ENCODE data around the gene HDLBP.

Gene HDLBP

GRCh38 chr2:241315093-241315878 lies at the start of gene HDLBP:
Gene HDLBP (minus strand): TSS chr2:241315672. CDS start chr2:241266869, 48,803 bp downstream.
- DNase-seq (ENCODE audit: low read depth, low spot score), result peak; percentile 98

- no peak for DNase-seq (ENCODE audit: low read depth, low spot score)
These were observed 49.3 kb upstream of the HDLBP start for GRCh38 chr2:241364781-241365180.

GRCh38 chr2:241363426-241363825 lies 48.0 kb upstream of the HDLBP start:
- no peak for DNase-seq (ENCODE audit: low read depth, low spot score)

GRCh38 chr2:241359481-241360045 lies 44.1 kb upstream of the HDLBP start:
- DNase-seq (ENCODE audit: low read depth, low spot score), result no peak

GRCh38 chr2:241358470-241358869 lies 43.0 kb upstream of the HDLBP start:
- DNase-seq (ENCODE audit: low read depth, low spot score), result no peak

GRCh38 chr2:241357531-241357930 lies 42.1 kb upstream of the HDLBP start:
- DNase-seq (ENCODE audit: low read depth, low spot score), result no peak

GRCh38 chr2:241356871-241357260 lies 41.4 kb upstream of the HDLBP start:
- no peak for DNase-seq (ENCODE audit: low read depth, low spot score)

- peak; percentile 97 for DNase-seq (ENCODE audit: low read depth, low spot score)
These were observed 40.8 kb upstream of the HDLBP start, which contains the start of gene FARP2 for GRCh38 chr2:241355983-241356870. Gene FARP2 (plus strand): TSS chr2:241356285. CDS start chr2:241373108, 16,823 bp downstream.

- no peak for DNase-seq (ENCODE audit: low read depth, low spot score)
These were observed 39.5 kb upstream of the HDLBP start for GRCh38 chr2:241354668-241355658.

- DNase-seq (ENCODE audit: low read depth, low spot score), result no peak
These were observed 36.8 kb upstream of the HDLBP start for GRCh38 chr2:241352227-241352626.

- no peak for DNase-seq (ENCODE audit: low read depth, low spot score)
These were observed 36.2 kb upstream of the HDLBP start for GRCh38 chr2:241351640-241352031.

GRCh38 chr2:241350878-241351639 lies 35.6 kb upstream of the HDLBP start:
- no peak for DNase-seq (ENCODE audit: low read depth, low spot score)

- no peak for DNase-seq (ENCODE audit: low read depth, low spot score)
These were observed 35.0 kb upstream of the HDLBP start for GRCh38 chr2:241350530-241350877.

- DNase-seq (ENCODE audit: low read depth, low spot score), result no peak
These were observed 34.5 kb upstream of the HDLBP start for GRCh38 chr2:241349941-241350340.

- DNase-seq (ENCODE audit: low read depth, low spot score), result no peak
These were observed 29.6 kb upstream of the HDLBP start for GRCh38 chr2:241344925-241345651.

- no peak for DNase-seq (ENCODE audit: low read depth, low spot score)
These were observed 25.2 kb upstream of the HDLBP start for GRCh38 chr2:241340631-241341163.

GRCh38 chr2:241339839-241340630 lies 24.6 kb upstream of the HDLBP start:
- DNase-seq (ENCODE audit: low read depth, low spot score), result no peak

- DNase-seq (ENCODE audit: low read depth, low spot score), result no peak
These were observed 19.3 kb upstream of the HDLBP start for GRCh38 chr2:241334813-241335212.

- no peak for DNase-seq (ENCODE audit: low read depth, low spot score)
These were observed 15.1 kb upstream of the HDLBP start for GRCh38 chr2:241330616-241330981.

Measured in brain pericyte (primary cell).